Measurements from ENCODE around the gene LFNG.
A peak's percentile ranks its signal among the peaks of the same experiment; 100 is the strongest.

Gene LFNG

GRCh38 chr7:2541291-2542010, 21.9 kb downstream of the LFNG start:
- peak; percentile 10 for DNase-seq (ENCODE audit: insufficient read length, low spot score)
- FAIRE-seq, result no peak
- no peak for TF ChIP-seq POLR2A (IDR thresholded peaks at IDR 0.05; ENCODE audit: low read depth, low read length)

GRCh38 chr7:2542011-2542915, 22.7 kb downstream of the LFNG start:
- DNase-seq (ENCODE audit: insufficient read length, low spot score), result no peak
- no peak for FAIRE-seq
- TF ChIP-seq POLR2A (IDR thresholded peaks at IDR 0.05; ENCODE audit: low read depth, low read length), result no peak

- DNase-seq (ENCODE audit: insufficient read length, low spot score) (no peak), FAIRE-seq (no peak)
- no peak for TF ChIP-seq POLR2A (IDR thresholded peaks at IDR 0.05; ENCODE audit: low read depth, low read length)
These were observed 23.6 kb downstream of the LFNG start for GRCh38 chr7:2542916-2543871.

- FAIRE-seq, result no peak
- no peak for DNase-seq (ENCODE audit: insufficient read length, low spot score)
- no peak for TF ChIP-seq POLR2A (IDR thresholded peaks at IDR 0.05; ENCODE audit: low read depth, low read length)
These were observed 25.1 kb downstream of the LFNG start for GRCh38 chr7:2544541-2545188.

GRCh38 chr7:2545746-2546425, 26.3 kb downstream of the LFNG start:
- FAIRE-seq, result no peak
- no peak for DNase-seq (ENCODE audit: insufficient read length, low spot score)
- no peak for TF ChIP-seq POLR2A (IDR thresholded peaks at IDR 0.05; ENCODE audit: low read depth, low read length)

DNA sequence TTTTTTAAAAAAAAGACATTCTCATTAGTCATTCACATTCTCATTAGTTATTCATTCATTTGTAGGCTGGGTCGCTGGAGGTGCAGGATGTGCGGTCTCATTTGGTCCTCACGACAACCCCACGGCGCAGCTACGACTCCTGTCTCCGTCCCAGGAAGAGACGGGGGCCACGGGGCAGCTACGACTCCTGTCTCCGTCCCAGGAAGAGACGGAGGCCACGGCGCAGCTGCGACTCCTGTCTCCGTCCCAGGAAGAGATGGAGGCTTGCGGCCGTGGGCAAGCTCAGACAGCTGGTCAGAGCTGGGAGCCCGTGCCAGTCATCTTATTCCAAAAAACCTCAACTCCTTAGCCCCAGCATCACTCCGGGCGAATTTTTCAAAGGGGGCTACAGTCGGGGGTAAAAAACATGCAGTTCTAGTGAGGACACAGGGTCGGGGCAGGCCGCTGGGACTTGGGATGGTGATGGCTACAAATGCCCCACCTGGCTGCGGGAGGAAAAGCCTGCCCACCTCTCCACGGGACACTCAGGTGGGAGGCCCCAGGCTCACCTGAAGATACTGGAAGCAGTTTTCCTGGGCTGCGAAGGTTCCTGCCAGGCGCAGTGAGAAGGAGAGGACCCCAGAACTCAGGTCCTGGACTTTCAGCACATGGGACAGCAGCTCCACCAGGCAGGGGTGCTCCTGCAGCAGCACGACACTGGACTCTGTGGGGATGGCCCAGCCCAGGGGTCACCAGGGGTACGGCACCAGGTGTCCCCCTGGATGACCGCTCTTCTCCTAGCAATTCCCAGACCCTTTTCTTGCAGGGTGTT, 27.4 kb downstream of the LFNG start:
- TF ChIP-seq POLR2A (IDR thresholded peaks at IDR 0.05; ENCODE audit: low read depth, low read length), result no peak
- DNase-seq (ENCODE audit: insufficient read length, low spot score), result no peak
- no peak for FAIRE-seq

GRCh38 chr7:2551418-2551817, 31.8 kb downstream of the LFNG start:
- no peak for TF ChIP-seq POLR2A (IDR thresholded peaks at IDR 0.05; ENCODE audit: low read depth, low read length)
- no peak for FAIRE-seq

DNA sequence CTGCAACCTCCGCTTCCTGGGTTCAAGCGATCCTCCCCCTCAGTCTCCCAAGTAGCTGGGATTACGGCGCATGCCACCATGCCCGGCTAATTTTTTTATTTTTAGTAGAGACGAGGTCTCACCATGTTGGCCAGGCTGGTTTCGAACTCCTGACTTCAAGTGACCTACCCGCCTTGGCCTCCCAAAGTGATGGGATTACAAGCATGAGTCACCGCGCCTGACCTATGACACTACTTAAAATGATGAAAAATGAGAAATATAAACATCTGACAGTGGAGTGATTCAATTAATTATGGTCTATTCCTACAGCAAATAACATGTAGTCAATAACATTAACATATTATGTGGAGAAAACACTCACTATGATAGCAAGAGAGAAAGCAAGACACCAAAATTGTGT, 33.5 kb downstream of the LFNG start:
- DNase-seq (ENCODE audit: insufficient read length, low spot score) (no peak), FAIRE-seq (no peak)
- no peak for TF ChIP-seq POLR2A (IDR thresholded peaks at IDR 0.05; ENCODE audit: low read depth, low read length)

More at GRCh38 chr7:2551418-2551817, 31.8 kb downstream of the LFNG start:
- no peak for DNase-seq (ENCODE audit: insufficient read length, low spot score)

- FAIRE-seq, result no peak
These were observed 34.4 kb downstream of the LFNG start for GRCh38 chr7:2553831-2554581.

GRCh38 chr7:2554661-2555111, 35.1 kb downstream of the LFNG start:
- no peak for TF ChIP-seq POLR2A (IDR thresholded peaks at IDR 0.05; ENCODE audit: low read depth, low read length)
- FAIRE-seq, result no peak
- DNase-seq (ENCODE audit: insufficient read length, low spot score), result no peak

More at GRCh38 chr7:2553831-2554581, 34.4 kb downstream of the LFNG start:
- TF ChIP-seq POLR2A (IDR thresholded peaks at IDR 0.05; ENCODE audit: low read depth, low read length), result no peak
- DNase-seq (ENCODE audit: insufficient read length, low spot score), result no peak
